AG04449 (cell line): Measurements from ENCODE around the gene MPHOSPH10.

ENCODE experiments used
- CTCF ChIA-PET: fragments of 350-600 bp; formaldehyde crosslinking; extraction: SDS; loops from one replicate; lab custom pipeline; 2021; ENCODE audit warnings: antibody characterized with exemption; lab: Yijun Ruan, JAX
- POLR2A ChIA-PET: fragments of 400-600, 350-600 bp; formaldehyde crosslinking; extraction: SDS; loops from one replicate; lab custom pipeline; 2020; ENCODE audit warnings: antibody characterized with exemption, inconsistent platforms; lab: Yijun Ruan, JAX
- DNase-seq: peaks from one replicate; pipeline ENCODE4 v3.0.0-alpha.2; 2010; ENCODE audit warnings: low read depth, low spot score
- H3K4me3 ChIP-seq: 2 replicates; pipeline ENCODE4 v1.5.1; 2011; ENCODE audit warnings: low read depth, mild to moderate bottlenecking, control low read depth, low read length
- TF ChIP-seq, protein P1 (sequence below): IDR thresholded peaks from one replicate; pipeline ENCODE4 v1.5.1; 2011; ENCODE audit warnings: mild to moderate bottlenecking, moderate library complexity, low read length, control low read depth, inconsistent platforms; ENCODE audit not compliant: insufficient read depth; ENCODE audit errors: missing control alignments

The MPHOSPH10 gene

DNA sequence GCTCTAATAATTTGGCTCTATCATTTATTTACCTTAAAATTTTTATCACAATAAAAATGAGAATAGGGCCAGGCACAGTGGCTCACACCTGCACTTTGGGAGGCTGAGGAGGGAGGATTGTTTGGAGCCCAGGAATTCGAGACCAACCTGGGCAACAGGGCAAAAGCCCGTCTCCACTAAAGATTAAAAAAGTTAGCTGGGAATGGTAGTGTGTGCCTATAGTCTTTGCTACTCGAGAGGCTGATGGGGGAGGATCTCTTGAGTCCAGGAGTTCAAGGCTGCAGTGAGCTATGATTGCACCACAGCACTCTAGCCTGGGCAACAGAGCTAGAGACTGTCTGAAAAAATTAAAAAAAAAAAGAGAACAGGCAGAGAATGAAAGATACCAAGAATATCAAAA, 5.7 kb downstream of the MPHOSPH10 start:
- DNase-seq: no peak
- ChIA-PET CTCF (no interaction called here), POLR2A (no interaction called here)
- H3K4me3 ChIP-seq: no peak overlapping the region
- TF ChIP-seq, protein P1, sequence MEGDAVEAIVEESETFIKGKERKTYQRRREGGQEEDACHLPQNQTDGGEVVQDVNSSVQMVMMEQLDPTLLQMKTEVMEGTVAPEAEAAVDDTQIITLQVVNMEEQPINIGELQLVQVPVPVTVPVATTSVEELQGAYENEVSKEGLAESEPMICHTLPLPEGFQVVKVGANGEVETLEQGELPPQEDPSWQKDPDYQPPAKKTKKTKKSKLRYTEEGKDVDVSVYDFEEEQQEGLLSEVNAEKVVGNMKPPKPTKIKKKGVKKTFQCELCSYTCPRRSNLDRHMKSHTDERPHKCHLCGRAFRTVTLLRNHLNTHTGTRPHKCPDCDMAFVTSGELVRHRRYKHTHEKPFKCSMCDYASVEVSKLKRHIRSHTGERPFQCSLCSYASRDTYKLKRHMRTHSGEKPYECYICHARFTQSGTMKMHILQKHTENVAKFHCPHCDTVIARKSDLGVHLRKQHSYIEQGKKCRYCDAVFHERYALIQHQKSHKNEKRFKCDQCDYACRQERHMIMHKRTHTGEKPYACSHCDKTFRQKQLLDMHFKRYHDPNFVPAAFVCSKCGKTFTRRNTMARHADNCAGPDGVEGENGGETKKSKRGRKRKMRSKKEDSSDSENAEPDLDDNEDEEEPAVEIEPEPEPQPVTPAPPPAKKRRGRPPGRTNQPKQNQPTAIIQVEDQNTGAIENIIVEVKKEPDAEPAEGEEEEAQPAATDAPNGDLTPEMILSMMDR: no peak

DNA sequence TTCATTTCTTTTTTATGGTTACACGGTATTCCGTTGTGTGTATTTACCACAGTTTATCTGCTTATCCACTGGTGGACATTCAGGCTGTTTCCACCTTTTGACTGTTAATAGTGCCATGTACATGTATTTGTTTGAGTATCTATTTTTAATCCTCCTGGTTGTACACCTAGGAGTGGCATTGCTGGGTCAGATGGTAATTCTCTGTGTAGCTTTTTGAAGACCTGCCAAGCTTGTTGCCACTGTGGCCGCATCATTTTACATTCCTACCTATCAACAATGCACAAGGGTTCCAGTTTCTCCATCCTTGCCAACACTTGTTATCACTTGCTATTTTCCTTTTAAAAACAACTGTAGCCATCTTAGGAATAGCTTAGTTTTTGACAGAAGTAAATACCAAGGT, 13.3 kb downstream of the MPHOSPH10 start:
- no peak for DNase-seq
- no peak overlapping the region for H3K4me3 ChIP-seq
- TF ChIP-seq, protein P1: no peak
- ChIA-PET POLR2A (interaction anchor here (0.8 kb wide), 1 partner anchor 13 kb away, joined by 3 read pairs; the partner anchor contains the start of gene MPHOSPH10), CTCF (interaction anchor here (1.4 to 4.3 kb wide), 2 partner anchors 12 to 43 kb away, joined by 3 to 18 read pairs; no protein-coding TSS in a partner anchor)

DNA sequence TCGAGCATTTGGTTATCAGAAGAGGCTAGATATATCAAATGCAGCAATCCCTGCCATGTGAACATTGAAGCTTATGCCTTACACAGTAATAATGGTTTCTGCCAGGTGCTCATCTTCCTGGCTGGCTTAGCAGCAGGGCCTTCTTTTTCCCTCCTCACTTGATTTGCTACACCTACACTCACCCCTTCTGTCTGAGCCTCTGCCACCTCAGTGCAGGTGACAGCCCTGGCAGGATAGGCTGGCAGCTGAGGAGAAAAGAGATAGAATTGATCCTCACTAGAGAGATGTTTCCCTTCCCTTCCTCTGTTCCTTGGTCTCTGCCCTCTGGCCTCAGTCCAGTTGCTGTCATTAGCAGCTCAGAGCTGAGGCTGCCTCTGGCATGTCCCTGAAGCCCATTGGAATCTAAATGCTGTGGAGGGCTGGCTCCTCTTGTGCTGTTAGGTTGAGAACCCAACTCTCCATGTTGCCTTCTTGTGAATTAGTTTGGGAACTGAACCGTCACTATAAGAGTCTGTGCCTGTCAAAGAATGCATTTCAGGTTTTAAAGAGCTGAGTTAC, 18.2 kb downstream of the MPHOSPH10 start:
- CTCF ChIA-PET: interaction anchor here (1.0 to 1.2 kb wide), 3 partner anchors 9 to 362 kb away, joined by 3 to 4 read pairs (median 3); no protein-coding TSS in a partner anchor
- no peak overlapping the region for H3K4me3 ChIP-seq
- POLR2A ChIA-PET: no interaction called here
- TF ChIP-seq, protein P1: no peak
- no peak for DNase-seq

DNA sequence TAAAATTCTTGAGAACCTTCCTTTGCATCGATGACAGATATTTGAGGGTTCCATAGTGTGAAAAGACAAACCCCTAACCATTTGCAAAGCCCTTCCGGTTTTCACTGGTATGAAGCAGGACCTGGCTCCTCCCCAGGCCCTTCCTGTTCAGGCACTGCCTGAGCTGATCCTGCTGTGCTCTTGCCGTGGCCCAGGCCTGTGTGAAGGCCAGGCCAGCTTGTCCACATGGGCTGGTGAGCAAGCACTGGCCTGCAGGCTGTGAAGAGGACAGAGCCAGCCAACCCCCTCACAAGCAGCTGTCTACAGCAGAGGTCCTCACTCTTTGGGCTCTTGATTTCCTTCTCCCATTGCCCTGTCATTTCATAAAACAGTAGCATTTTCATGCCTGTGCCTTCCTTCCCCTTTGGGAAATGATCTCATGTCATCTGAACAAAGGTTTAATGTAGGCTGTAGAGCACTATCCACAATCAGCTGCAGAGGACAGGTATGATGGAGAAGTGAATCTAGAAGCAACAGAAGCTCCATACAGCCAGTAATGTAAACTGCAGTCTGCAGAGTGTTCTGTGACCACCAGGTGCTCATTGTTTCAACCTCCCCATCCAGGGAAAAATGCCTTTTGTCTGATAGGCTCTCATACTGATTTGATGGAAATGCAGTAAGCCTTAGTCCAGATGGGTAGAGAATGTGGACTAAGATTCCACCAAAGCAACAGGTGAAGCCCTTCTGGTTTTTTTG, 19.8 kb downstream of the MPHOSPH10 start:
- ChIA-PET POLR2A (no interaction called here), CTCF (interaction anchor here (0.6 to 1.4 kb wide), 4 partner anchors 7 to 73 kb away, joined by 3 to 5 read pairs (median 3); no protein-coding TSS in a partner anchor)
- no peak for DNase-seq
- H3K4me3 ChIP-seq: no peak overlapping the region
- TF ChIP-seq, protein P1: no peak

DNA sequence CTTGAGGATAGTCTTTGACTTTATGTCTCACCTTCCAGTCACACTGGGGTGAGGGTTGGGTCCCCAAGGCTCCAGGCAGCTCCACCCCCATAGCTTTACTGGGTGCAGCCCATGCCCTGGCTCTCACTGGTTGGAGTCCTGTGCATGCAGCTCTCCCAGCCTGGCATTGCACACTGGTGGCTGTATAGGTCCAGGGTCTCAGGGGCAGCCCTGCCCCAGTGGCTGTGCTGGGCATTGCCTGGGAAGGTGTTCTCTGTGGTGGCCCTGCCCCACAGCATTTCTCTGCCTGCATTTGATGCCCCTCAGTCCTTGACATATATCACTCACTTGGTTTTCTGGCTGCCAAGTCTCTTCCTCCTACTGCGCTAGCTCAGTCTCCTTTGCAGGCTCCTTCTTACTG, 21.2 kb downstream of the MPHOSPH10 start:
- TF ChIP-seq, protein P1: no peak
- no peak for DNase-seq
- ChIA-PET POLR2A (no interaction called here), CTCF (interaction anchor here (1.4 kb wide), 1 partner anchor 51 kb away, joined by 5 read pairs; no protein-coding TSS in a partner anchor)
- no peak overlapping the region for H3K4me3 ChIP-seq

DNA sequence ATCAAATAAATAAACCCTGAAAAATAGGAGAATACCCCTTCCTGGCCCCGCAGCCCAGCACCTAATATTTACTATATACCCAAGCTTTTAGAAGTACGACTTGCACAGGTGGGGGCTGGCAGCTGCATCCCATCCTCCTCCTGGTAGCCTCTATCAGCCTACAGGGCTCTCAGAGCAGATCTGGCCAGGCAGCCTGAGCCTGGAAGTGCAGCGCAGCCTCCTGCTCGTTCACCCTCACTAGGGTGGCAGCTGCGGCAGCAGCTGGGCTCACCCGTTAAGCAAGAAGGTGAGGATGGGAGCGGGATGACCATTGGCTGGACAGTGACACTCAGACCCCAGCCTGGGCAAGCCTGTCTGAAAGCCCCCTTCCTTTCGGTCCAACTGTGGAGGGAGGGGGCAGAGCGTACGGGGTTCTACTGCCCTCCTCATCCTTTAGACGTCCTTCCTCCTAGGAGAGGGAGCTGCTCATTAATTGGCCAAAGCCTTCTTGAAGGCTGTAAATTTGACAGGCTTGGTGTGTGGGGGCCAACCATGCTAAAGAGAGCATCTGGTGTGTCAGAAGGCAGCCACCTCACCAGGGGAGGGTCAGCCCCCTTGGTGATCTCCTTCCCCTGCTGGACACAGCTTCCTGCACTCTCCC, 23.3 kb downstream of the MPHOSPH10 start:
- ChIA-PET POLR2A (no interaction called here), CTCF (interaction anchor here (1.4 to 4.7 kb wide), 3 partner anchors 53 to 154 kb away, joined by 3 to 18 read pairs (median 3); no protein-coding TSS in a partner anchor)
- no peak overlapping the region for H3K4me3 ChIP-seq
- no peak for DNase-seq
- TF ChIP-seq, protein P1: no peak
